Esophagus muscularis mucosa (tissue), 4 donors: ENCODE data around the gene PUM2. TPM values are rescaled to one million over a fixed set of nuclear protein-coding genes. Genes with fewer than 3 reads are reported as not detected.
"Not testable (repeated sequence)": the region's sequence is repeated elsewhere in the genome, so short reads cannot be mapped to it uniquely, and the experiment has no call there.

Experiments
- DNase-seq: peaks from one replicate; pipeline ENCODE4 v3.0.0-alpha.2; 2017; ENCODE audit errors: extremely low spot score
- H3K27ac ChIP-seq, 4 donors: fragments of 200-600 bp; sonication (generic); replicated peaks in 1 of 4; 1 replicate in 3 of 4; 2 replicates in 1 of 4; pipeline ENCODE4 v1.5.1; 2016 to 2019; ENCODE audit warnings: mild to moderate bottlenecking in 1 of 4
- H3K27me3 ChIP-seq, 4 donors: fragments of 200-600 bp; sonication (generic); one replicate each; pipeline versions ENCODE4 v1.5.1 to v1.6.0; 2016 to 2019
- H3K36me3 ChIP-seq, 4 donors: fragments of 200-600 bp; sonication (generic); one replicate each; pipeline ENCODE4 v1.5.1; 2016 to 2019
- H3K4me1 ChIP-seq, 4 donors: fragments of 200-600 bp; sonication (generic); one replicate each; pipeline ENCODE4 v1.5.1; 2016 to 2019
- H3K4me3 ChIP-seq, 4 donors: fragments of 200-600 bp; sonication (generic); 1 replicate in 2 of 4; 2 replicates in 2 of 4; pipeline ENCODE4 v1.5.1; 2016 to 2019; ENCODE audit warnings: mild to moderate bottlenecking in 4 of 4, moderate library complexity in 1 of 4
- H3K9me3 ChIP-seq, 4 donors: fragments of 200-600 bp; sonication (generic); 1 replicate in 3 of 4; 2 replicates in 1 of 4; pipeline ENCODE4 v1.5.1; 2016 to 2019
- EP300 ChIP-seq: sonication (generic); formaldehyde crosslinking; IDR thresholded peaks from one replicate; pipeline ENCODE4 v1.6.1; 2017; ENCODE audit warnings: antibody characterized with exemption
- POLR2A ChIP-seq: fragments of 450-650 bp; IDR thresholded peaks from one replicate; pipeline ENCODE4 v1.6.1; 2017; ENCODE audit warnings: antibody characterized with exemption, moderate library complexity, mild to moderate bottlenecking, low read depth
- POLR2AphosphoS5 ChIP-seq, 2 donors: sonication (generic); formaldehyde crosslinking; IDR thresholded peaks; one replicate each; pipeline ENCODE4 v1.6.1; 2017; ENCODE audit warnings: antibody characterized with exemption in 2 of 2
- WGBS: methylation state at CpG from one replicate; pipeline ENCODE4 v1.1.5; 2018; 5-methylcytosine and 5-hydroxymethylcytosine counted together
- intact Hi-C: fragments of 100-400 bp; cut with DNase I; formaldehyde crosslinking; loops from one replicate; pipeline ENCODE4 v1.15.1; 2023
- total RNA-seq, 4 donors: library from RNA; depleted of rRNA; stranded (reverse); fragments of >200 nt; gene quantifications; one replicate each; pipeline versions ENCODE4 v1.1.0 to v1.2.1, GENCODE V29; 2016
- TF ChIP-seq, protein P1 (sequence below), 3 experiments: fragments of 200-600 bp in 2 of 3; fragments of 450-650 bp in 1 of 3; sonication (generic) in 2 of 3; IDR thresholded peaks; one replicate each; pipeline ENCODE4 v1.5.1; 2017 to 2019; ENCODE audit warnings: antibody characterized with exemption in 3 of 3, mild to moderate bottlenecking in 2 of 3, moderate library complexity in 1 of 3

Gene PUM2
- total RNA-seq, 4 donors from 2014 or later: 73.7 to 113 (median 93.1) TPM

GRCh38 chr2:20241973-20242726 lies 108.5 kb downstream of the PUM2 start:
- 49% methylated on average over 34 of the region's 43 CpGs for whole genome bisulfite sequencing
- intact Hi-C loops: no loop called here

GRCh38 chr2:20240291-20240690 lies 110.4 kb downstream of the PUM2 start:
- 96% methylated on average over 6 of the region's 6 CpGs for WGBS

More at GRCh38 chr2:20241973-20242726, 108.5 kb downstream of the PUM2 start:
- Histone ChIP-seq H3K27ac (no peak overlapping the region), H3K9me3 (no peaks in the 10 kb centered on the region), H3K36me3 (peaks cover 8 to 10% (median 9%) of the 10 kb centered on the region in 4 donors), H3K4me1 (peaks cover 0 to 9% (median 7%) of the 10 kb centered on the region in 4 donors), H3K27me3 (no peaks in the 10 kb centered on the region), H3K4me3 (peak overlapping the region in 1 of 4 donors; percentile 16)
- peak; percentile 75 for DNase-seq
- TF ChIP-seq, protein P1, sequence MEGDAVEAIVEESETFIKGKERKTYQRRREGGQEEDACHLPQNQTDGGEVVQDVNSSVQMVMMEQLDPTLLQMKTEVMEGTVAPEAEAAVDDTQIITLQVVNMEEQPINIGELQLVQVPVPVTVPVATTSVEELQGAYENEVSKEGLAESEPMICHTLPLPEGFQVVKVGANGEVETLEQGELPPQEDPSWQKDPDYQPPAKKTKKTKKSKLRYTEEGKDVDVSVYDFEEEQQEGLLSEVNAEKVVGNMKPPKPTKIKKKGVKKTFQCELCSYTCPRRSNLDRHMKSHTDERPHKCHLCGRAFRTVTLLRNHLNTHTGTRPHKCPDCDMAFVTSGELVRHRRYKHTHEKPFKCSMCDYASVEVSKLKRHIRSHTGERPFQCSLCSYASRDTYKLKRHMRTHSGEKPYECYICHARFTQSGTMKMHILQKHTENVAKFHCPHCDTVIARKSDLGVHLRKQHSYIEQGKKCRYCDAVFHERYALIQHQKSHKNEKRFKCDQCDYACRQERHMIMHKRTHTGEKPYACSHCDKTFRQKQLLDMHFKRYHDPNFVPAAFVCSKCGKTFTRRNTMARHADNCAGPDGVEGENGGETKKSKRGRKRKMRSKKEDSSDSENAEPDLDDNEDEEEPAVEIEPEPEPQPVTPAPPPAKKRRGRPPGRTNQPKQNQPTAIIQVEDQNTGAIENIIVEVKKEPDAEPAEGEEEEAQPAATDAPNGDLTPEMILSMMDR (IDR thresholded peaks at IDR 0.05): peak; percentile 28 to 51 (median 33)
- TF ChIP-seq EP300 (no peak), POLR2AphosphoS5 (IDR thresholded peaks at IDR 0.05) (no peak), POLR2A (no peak)

DNA sequence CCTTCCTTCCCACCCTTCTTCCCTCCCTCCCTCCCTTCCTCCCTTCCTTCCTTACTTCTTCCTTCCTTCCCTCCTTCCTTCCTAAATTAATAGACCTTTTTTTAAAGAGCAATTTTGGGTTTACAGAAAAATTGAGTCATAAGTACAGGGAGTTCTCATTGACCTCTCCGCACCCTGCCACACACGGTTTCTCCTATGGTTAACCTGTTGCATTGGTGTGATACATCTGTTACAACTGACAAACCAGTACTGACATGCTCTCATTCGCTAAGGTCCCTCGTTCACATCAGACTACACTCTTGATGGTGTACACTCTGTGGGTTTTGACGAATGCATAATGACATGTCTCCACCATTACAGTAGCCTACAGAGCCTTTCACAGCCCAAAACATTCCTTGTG lies 114.1 kb downstream of the PUM2 start:
- Histone ChIP-seq H3K4me3 (no peak overlapping the region), H3K9me3 (no peaks in the 10 kb centered on the region), H3K27ac (no peak overlapping the region), H3K4me1 (peaks cover 0 to under 1% (median 0%) of the 10 kb centered on the region in 4 donors), H3K36me3 (no peaks in the 10 kb centered on the region), H3K27me3 (peaks cover 0 to 11% (median 0%) of the 10 kb centered on the region in 4 donors)
- 82% methylated on average over 5 of the region's 5 CpGs for WGBS
- intact Hi-C loops: no loop called here
- TF ChIP-seq POLR2AphosphoS5 (IDR thresholded peaks at IDR 0.05) (no peak), EP300 (no peak), POLR2A (no peak)
- TF ChIP-seq, protein P1 (IDR thresholded peaks at IDR 0.05): no peak
- DNase-seq: no peak

More at GRCh38 chr2:20240291-20240690, 110.4 kb downstream of the PUM2 start:
- H3K36me3 ChIP-seq, H3K27ac ChIP-seq, DNase-seq, H3K4me3 ChIP-seq, H3K4me1 ChIP-seq, intact Hi-C loops, H3K27me3 ChIP-seq, H3K9me3 ChIP-seq: not testable (repeated sequence)

GRCh38 chr2:20235655-20236305 lies 114.9 kb downstream of the PUM2 start:
- H3K4me1 ChIP-seq: no peaks in the 10 kb centered on the region
- H3K27ac ChIP-seq: no peak overlapping the region
- WGBS: 90% methylated on average over 9 of the region's 10 CpGs
- no peak overlapping the region for H3K4me3 ChIP-seq
- H3K36me3 ChIP-seq: no peaks in the 10 kb centered on the region
- intact Hi-C loops: no loop called here
- H3K9me3 ChIP-seq: no peaks in the 10 kb centered on the region
- DNase-seq: peak; percentile 72
- TF ChIP-seq, protein P1 (IDR thresholded peaks at IDR 0.05): no peak
- TF ChIP-seq POLR2A (no peak), EP300 (no peak), POLR2AphosphoS5 (IDR thresholded peaks at IDR 0.05) (no peak)
- peaks cover 0 to 15% (median 0%) of the 10 kb centered on the region in 4 donors for H3K27me3 ChIP-seq

DNA sequence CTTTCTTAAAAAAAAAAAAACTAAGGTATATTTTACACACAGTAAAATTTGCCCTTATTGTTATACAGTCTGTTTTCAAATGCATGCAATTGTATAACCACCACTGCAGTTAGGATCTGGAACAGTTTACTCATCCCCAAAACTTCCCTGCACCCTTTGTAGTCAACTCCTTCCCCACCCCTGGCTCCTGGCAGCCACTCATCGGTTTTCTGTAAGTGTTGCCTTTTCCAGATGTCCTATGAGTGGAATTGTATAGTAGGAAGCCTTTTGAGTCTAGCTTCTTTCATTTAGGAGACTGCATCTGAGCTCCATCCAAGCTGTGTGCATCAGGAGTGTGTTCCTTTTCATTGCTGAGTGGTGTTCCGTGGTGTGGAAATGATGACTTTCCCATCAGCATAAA lies 116.0 kb downstream of the PUM2 start:
- intact Hi-C loops, H3K4me1 ChIP-seq, H3K36me3 ChIP-seq, H3K27ac ChIP-seq, H3K4me3 ChIP-seq, H3K9me3 ChIP-seq, DNase-seq: not testable (repeated sequence)
- 78% methylated on average over 2 of the region's 2 CpGs for WGBS
- peaks cover 0 to 15% (median 0%) of the 10 kb centered on the region in 4 donors for H3K27me3 ChIP-seq
